ENCODE data around the gene CDC40. TPM values are rescaled to one million over a fixed set of nuclear protein-coding genes. Genes with fewer than 3 reads are reported as not detected.

Gene CDC40
- total and polyA plus RNA-seq, 9 of the 15 experiments (the other 6 are each of a cell fraction or from before 2014, with no cell fraction given): 9.7 to 26.3 (median 15.7) TPM

GRCh38 chr6:110269623-110270022 lies 89.4 kb downstream of the CDC40 start (continued):
- TF ChIP-seq RREB1 (CRISPR knock-in tag; IDR thresholded peaks at IDR 0.05) (no peak), HNRNPK (IDR thresholded peaks at IDR 0.05; ENCODE audit: low read depth, low read length, poor library complexity, severe bottlenecking) (no peak), ZNF354B (CRISPR knock-in tag; IDR thresholded peaks at IDR 0.05) (no peak), GTF3C2 (IDR thresholded peaks at IDR 0.05; ENCODE audit: borderline replicate concordance, extremely low read depth, insufficient read length) (no peak), SOX6 (IDR thresholded peaks at IDR 0.05) (no peak), SRSF9 (IDR thresholded peaks at IDR 0.05; ENCODE audit: borderline replicate concordance, low read depth, low read length) (no peak), ZBTB2 (IDR thresholded peaks at IDR 0.05) (no peak), ZNF444 (CRISPR knock-in tag; IDR thresholded peaks at IDR 0.05) (no peak), FOXA3 (CRISPR knock-in tag; conservative IDR thresholded peaks at IDR 0.05 in 1 of 2, IDR thresholded peaks at IDR 0.05 in 1 of 2) (no peak), PURB (CRISPR knock-in tag; IDR thresholded peaks at IDR 0.05; ENCODE audit: low read depth) (no peak), DLX4 (CRISPR knock-in tag; IDR thresholded peaks at IDR 0.05) (no peak), NELFE (IDR thresholded peaks at IDR 0.05; ENCODE audit: insufficient read depth, insufficient read length) (no peak), SIRT6 (IDR thresholded peaks at IDR 0.05; ENCODE audit: low read depth, low read length) (no peak)
